NCI-H2196 (cell line): ENCODE results near the gene SAE1.
"Not testable (repeated sequence)": the region's sequence is repeated elsewhere in the genome, so short reads cannot be mapped to it uniquely, and the experiment has no call there.

Experiments
- DNase-seq: peaks from one replicate; lab custom pipeline; 2025; ENCODE audit not compliant: unreplicated experiment; lab: John Stamatoyannopoulos, UW

The SAE1 gene

GRCh38 chr19:47130589-47131227 lies at the start of gene SAE1:
Gene SAE1, plus strand, starts transcription at chr19:47130835. Its CDS starts 96 bp downstream, at chr19:47130931.
- DNase-seq = peak; percentile 100

DNA sequence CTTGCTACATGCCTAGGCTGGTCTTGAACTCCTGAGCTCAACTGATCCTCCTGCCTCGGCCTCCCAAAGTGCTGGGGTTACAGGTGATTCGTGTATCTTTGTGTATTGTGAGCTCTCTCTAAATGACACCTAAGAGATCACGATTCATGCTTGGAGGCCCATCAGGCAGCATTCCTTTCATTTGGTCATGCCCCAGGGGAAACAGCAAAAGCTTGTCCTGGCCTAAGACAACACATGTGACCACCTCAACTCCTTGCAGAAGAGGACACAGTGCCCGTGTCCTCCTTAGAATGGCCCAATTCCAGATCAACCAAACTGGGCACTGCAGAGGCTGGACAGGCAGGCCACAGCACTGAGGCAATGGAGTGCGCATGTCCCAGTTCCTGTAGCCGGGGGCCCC lies 49.5 kb upstream of the SAE1 start:
- DNase-seq = no peak

GRCh38 chr19:47082493-47082892 lies 48.1 kb upstream of the SAE1 start:
- no peak for DNase-seq

GRCh38 chr19:47084879-47085439 lies 45.7 kb upstream of the SAE1 start:
- no peak for DNase-seq

GRCh38 chr19:47086280-47086679 lies 44.4 kb upstream of the SAE1 start:
- no peak for DNase-seq

DNA sequence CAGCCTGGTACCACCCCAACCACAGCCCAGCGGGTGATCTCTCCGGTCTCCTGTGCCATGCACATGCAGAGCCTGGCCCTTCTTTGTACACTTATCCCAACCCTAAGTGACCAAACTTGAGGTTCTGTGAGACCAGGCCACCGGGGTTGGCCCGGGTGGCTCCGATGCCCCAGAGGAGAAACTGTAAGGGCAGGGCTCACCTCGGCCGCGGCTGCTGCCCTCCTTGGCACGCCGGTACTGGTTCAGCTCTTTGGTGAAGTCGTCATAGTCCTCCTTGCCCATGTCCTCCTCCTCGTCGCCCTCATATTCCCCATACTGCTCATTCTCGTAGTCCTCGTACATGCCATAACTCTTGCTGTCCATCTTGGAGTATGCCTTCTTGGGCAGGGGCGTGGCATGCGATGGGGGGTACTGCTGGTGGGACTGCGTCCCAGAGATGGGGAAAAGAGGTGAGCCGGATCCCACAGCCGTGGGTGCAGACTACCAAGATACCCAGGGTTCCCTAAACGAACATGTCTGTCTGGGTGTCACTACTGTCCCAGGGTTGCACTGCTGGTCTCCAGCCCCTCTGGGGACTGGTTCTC lies 40.8 kb upstream of the SAE1 start:
- DNase-seq = no peak

DNA sequence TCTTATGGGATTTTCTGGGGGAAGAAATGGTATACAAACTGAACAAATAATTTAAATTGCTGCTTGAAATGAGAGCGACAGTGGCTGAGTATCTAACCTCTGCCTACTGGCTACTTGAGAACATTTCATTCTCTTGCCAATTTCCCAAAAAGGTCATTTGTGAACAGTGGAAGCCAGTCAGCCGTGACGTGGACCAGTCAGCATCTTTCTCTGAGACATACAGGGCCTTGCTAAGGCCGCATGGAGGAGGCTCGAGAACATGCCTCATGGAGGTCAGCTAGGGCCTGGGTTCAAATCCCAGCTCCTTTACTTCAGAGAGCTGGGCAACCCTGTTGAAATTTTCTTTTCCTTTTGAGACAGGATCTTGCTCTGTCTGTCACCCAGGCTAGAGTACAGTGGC lies 37.4 kb upstream of the SAE1 start:
- DNase-seq = peak; percentile 17

- DNase-seq = no peak
These were observed 36.8 kb upstream of the SAE1 start for GRCh38 chr19:47093841-47094240.

DNA sequence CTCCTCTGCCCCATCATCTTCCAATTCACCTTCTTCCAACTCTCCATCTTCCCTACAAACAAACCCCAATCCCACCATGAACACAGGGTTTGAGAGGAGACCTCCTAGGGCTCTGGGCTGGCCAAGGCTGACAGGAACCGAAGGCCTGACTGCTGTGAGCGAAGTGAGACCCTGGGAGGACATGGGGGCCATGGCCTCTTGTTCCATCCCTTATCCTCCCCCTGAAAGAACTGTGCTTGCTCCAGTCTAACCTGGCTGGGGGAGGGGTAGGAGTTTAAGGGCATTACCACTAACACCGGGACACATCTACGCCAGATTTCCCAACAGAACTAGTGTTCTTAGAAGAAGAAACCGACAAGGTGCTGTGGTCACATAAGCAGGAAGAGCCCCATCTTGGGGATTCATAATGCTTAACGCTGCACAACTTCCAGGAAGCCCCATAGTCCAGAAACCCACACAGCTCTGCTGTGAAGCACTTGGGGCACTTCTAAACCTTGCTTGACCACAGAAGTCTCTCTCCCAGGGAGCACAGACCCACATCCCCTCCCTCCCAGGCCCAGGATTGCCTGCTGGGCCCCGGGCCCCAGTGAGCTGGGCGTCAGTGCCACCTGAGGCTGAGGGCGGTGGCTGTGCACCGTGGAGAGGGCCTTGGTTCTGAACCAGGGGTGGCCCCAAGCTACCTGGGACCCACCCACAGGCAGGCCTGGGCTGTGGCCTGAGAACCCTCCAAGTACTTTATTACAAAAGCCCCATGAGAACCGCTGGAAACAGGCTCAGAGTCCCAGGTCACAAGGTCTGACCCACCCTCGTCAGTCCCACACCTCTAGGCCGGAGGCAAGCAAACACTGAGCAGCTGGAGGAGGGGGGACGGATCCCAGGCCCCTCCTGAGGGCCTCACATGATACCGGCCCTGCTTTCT lies 35.8 kb upstream of the SAE1 start:
- no peak for DNase-seq

DNA sequence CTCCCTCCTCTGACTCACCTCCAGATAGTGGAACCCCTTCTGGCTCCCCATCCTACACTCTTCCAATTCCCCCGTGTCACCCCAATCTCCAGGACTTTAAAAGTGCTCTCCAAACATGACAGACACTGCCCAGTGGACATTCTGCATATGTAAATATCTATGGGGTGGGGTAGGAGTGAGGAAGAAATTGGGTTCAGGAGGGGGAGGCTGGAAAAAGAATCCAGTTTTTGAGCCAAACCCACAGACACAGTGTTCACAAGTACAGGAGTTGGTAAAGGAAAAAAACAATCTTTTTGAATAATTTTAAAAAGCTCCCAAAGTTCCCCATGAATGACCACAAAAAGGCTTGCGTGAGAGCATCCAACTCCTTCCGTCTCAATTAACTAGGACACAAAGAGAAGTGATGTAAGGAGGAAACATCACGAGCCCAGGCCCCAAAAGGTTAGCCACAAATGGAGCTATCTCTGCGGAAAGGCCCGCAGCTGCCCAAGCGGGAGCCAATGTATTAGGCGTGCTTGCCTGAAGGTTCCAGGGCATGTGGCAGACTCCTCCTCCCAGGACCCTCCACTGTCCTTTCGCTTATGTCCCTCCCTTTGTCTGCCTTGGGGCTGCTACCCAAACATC lies 35.0 kb upstream of the SAE1 start:
- no peak for DNase-seq

- no peak for DNase-seq
These were observed 34.4 kb upstream of the SAE1 start for GRCh38 chr19:47096100-47096704.

DNA sequence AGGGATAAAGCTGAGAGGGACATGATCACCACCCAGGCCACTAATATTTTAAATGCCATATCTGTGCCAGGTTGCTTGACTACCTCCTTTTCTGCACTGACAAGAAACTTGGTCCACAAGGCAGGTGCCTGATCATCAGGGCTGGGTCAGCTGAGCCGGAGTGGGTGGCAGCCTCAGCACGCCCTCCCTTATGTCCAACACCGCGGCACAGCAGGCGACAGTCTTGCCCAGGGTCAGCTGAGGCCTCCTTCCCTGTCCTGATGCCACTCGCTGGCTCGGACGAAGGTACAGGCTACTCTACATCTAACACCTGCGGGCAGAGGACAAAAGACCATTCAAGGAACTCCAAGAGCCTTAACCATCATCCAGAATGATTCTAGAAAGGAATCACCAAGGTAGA lies 33.9 kb upstream of the SAE1 start:
- no peak for DNase-seq

DNA sequence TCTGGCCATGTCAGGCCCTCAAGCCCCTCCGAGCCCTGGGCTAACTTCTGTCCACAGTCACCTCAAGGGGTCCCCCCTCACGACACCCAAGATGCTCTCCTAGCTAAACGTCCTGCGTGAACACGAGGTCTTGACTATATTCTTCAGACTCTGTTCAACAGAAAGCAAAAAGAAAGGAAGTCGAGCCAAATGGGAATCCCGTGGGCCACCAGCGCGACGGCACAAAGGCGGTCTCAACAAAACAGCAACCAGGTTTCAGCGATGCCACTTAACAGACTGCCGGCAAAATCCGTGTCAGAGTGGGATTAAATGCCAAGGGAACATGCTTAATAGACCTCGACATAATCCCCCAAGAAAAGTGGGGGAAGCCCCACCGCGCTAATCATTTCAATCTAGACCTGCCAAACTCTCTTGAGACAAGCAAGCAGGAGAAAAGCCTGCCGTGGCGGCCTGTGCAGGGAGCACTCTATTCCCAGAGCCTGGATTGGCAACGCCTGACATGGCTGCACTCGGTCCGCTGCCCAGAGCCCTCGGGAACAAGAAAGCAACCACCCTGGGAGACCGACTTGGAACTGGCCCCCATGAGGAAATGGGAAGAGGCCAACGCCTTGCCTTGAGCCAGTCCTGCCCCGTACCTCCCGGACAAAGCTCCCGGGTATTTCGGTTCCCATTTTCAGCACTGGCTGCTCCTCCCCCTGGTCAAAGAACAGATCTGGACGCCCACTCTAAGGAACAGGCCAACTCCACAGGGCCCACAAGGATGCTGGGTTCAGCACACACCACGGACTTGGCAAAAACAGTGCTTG lies 33.0 kb upstream of the SAE1 start:
- no peak for DNase-seq

- DNase-seq = no peak
These were observed 32.0 kb upstream of the SAE1 start for GRCh38 chr19:47098608-47099007.

DNA sequence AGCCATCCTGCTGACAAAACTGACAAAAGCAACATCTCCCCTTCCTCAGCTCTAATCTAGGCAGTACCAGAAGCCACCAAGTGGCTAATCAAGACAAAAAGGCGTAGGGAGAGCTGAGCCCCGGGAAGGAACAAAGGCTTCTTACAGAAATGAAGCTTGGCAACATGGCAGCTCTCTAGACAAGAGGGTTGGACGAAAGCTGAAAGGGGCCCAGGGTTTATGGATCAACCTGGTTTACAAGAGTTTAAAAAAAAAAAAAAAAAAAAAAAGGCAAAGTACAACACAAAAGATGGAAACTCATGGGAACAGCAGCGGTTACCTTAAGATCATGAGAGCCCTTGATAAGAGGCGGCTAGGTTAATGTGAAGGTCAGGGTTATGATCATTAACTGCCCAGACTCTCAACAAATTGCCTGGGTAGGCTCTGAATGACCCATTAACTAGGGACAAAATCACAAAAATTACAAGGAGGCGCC lies 31.0 kb upstream of the SAE1 start:
- DNase-seq = no peak

DNA sequence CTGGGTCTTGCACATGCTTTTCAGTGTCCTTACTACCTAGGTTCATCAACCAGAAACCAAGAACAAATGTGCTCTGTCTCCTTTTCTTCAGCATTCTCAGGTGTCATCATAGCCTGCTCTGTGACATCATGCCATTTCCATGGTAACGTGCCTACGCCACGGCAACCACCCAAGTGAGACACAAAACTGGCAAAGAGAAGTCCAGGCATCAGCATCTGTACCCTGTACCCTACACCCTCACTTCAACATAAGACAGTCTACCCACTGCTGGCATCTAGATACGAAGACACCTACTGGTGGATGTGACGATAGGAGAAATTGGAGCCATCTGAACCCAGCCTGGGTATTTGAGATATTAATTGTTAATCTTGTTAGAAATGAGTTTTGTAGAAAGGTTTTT lies 30.3 kb upstream of the SAE1 start:
- DNase-seq = peak; percentile 31

- DNase-seq = not testable (repeated sequence)
These were observed 29.5 kb upstream of the SAE1 start for GRCh38 chr19:47101116-47101515.

- no peak for DNase-seq
These were observed 28.1 kb upstream of the SAE1 start for GRCh38 chr19:47102346-47103060.

DNA sequence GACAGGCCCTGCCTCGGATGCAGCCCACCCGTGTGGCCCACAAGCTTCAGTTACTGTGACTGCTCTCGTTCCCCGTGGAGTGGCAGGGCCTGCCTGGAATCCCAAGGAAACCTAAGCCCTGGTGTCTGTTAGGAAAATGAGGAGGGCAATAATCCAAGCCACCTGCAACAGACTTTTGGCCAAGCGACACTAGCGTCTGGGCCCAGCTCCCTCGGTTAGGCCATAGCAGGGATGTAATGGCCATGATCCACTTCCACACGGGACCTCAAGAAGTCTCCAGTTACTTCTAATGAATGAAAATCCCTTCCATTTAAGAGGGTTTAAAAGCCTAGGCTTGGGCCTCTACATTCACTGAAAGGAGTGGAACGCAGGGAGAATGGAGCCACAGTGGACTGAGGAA lies 26.0 kb upstream of the SAE1 start:
- DNase-seq = no peak
